GM23338 (cell line): ENCODE measurements around the gene NAE1. TPM values are rescaled to one million over a fixed set of nuclear protein-coding genes. Genes with fewer than 3 reads are reported as not detected.

Experiments used
- ATAC-seq: fragments of 200-7000 bp; cut with Tn5 transposase; 3 replicates; pipeline ENCODE4 v1.9.1; 2020
- DNase-seq: peaks from one replicate; pipeline ENCODE4 v3.0.0-alpha.2; 2015; ENCODE audit warnings: low spot score
- H2AFZ ChIP-seq: fragments of 200-600 bp; sonication (generic); 2 replicates; pipeline ENCODE4 v1.8.0; 2016; ENCODE audit warnings: antibody characterized with exemption, mild to moderate bottlenecking, moderate library complexity
- H3F3A ChIP-seq: fragments of 200-600 bp; sonication (generic); replicated peaks from 2 replicates; pipeline ENCODE4 v1.8.0; 2017; ENCODE audit warnings: antibody characterized with exemption, mixed run types, low read depth
- H3K27ac ChIP-seq: fragments of 200-600 bp; sonication (generic); 2 replicates; pipeline ENCODE4 v1.6.1; 2016; ENCODE audit warnings: low read depth
- H3K27me3 ChIP-seq: fragments of 200-600 bp; sonication (generic); 2 replicates; pipeline ENCODE4 v1.8.0; 2016; ENCODE audit warnings: mild to moderate bottlenecking, mixed run types, moderate library complexity; ENCODE audit not compliant: insufficient read depth
- H3K36me3 ChIP-seq: fragments of 200-600 bp; sonication (generic); 2 replicates; pipeline ENCODE4 v1.8.0; 2016; ENCODE audit warnings: mild to moderate bottlenecking; ENCODE audit not compliant: insufficient read depth
- H3K4me1 ChIP-seq: fragments of 200-600 bp; sonication (generic); 2 replicates; pipeline ENCODE4 v1.8.0; 2016; ENCODE audit warnings: mild to moderate bottlenecking, moderate library complexity; ENCODE audit not compliant: insufficient read depth
- H3K4me2 ChIP-seq: fragments of 200-600 bp; sonication (generic); 2 replicates; pipeline ENCODE4 v1.7.1; 2017; ENCODE audit warnings: mixed run types
- H3K4me3 ChIP-seq: fragments of 200-600 bp; sonication (generic); 2 replicates; pipeline ENCODE4 v1.6.1; 2016; ENCODE audit warnings: mixed run types
- H3K79me2 ChIP-seq: fragments of 200-600 bp; sonication (generic); replicated peaks from 2 replicates; pipeline ENCODE4 v1.8.0; 2017; ENCODE audit warnings: mild to moderate bottlenecking; ENCODE audit not compliant: insufficient read depth
- H3K9me2 ChIP-seq: fragments of 200-600 bp; sonication (generic); 2 replicates; pipeline ENCODE4 v1.8.0; 2017; ENCODE audit not compliant: insufficient read depth
- H4K20me1 ChIP-seq: fragments of 200-600 bp; sonication (generic); replicated peaks from 2 replicates; pipeline ENCODE4 v1.8.0; 2017; ENCODE audit warnings: mild to moderate bottlenecking; ENCODE audit not compliant: insufficient read depth
- H3K27ac Mint-ChIP-seq: 2 replicates; pipeline ENCODE4 v1.8.0; 2020; ENCODE audit warnings: inconsistent platforms, mild to moderate bottlenecking, moderate library complexity, mixed read lengths
- H3K27me3 Mint-ChIP-seq: 3 replicates; pipeline ENCODE4 v1.8.0; 2022; ENCODE audit warnings: low read depth, mild to moderate bottlenecking, moderate library complexity, mixed read lengths, inconsistent platforms; ENCODE audit not compliant: insufficient read depth, poor library complexity
- H3K36me3 Mint-ChIP-seq: 3 replicates; pipeline ENCODE4 v1.8.0; 2021; ENCODE audit warnings: low read depth, mild to moderate bottlenecking, inconsistent platforms, moderate library complexity, mixed read lengths
- H3K4me1 Mint-ChIP-seq: 3 replicates; pipeline ENCODE4 v1.8.0; 2020; ENCODE audit warnings: mild to moderate bottlenecking, inconsistent platforms, mixed read lengths
- H3K4me3 Mint-ChIP-seq: 3 replicates; pipeline ENCODE4 v1.8.0; 2021; ENCODE audit warnings: moderate library complexity, mild to moderate bottlenecking, inconsistent platforms, mixed read lengths
- H3K9me3 Mint-ChIP-seq: 3 replicates; pipeline ENCODE4 v1.8.0; 2020; ENCODE audit warnings: moderate library complexity, mild to moderate bottlenecking, inconsistent platforms, mixed read lengths
- ETS1 ChIP-seq: IDR thresholded peaks from 2 replicates; pipeline ENCODE4 v1.6.1; 2016; ENCODE audit warnings: antibody characterized with exemption
- EZH2 ChIP-seq: fragments of 200-600 bp; sonication (generic); IDR thresholded peaks from one replicate; pipeline ENCODE4 v1.8.0; 2017; ENCODE audit warnings: antibody characterized with exemption, mild to moderate bottlenecking, low read depth; ENCODE audit not compliant: unreplicated experiment
- EZH2phosphoT487 ChIP-seq: fragments of 200-600 bp; sonication (generic); IDR thresholded peaks from one replicate; pipeline ENCODE4 v1.8.1; 2018; ENCODE audit warnings: antibody characterized with exemption; ENCODE audit not compliant: unreplicated experiment
- NANOG ChIP-seq: IDR thresholded peaks from 2 replicates; pipeline ENCODE4 v1.6.1; 2016; ENCODE audit warnings: antibody characterized with exemption, borderline replicate concordance
- POLR2AphosphoS5 ChIP-seq: IDR thresholded peaks from 2 replicates; pipeline ENCODE4 v1.6.1; 2016; ENCODE audit warnings: antibody characterized with exemption, low read depth
- ZNF462 ChIP-seq: fragments of 250-450 bp; sonication (Bioruptor Pico); IDR thresholded peaks from 2 replicates; pipeline ENCODE4 v1.5.0; 2020; ENCODE audit warnings: mild to moderate bottlenecking, moderate library complexity
- polyA plus RNA-seq: library from polyadenylated mRNA; unstranded; fragments of >200 nt; fragmentation: Nextera tagmentation; extraction: Ambion mirVana; gene quantifications from 2 replicates; pipeline ENCODE4 v1.2.1, GENCODE V29; 2016
- total RNA-seq: library from RNA; depleted of rRNA; stranded (reverse); fragments of >200 nt; shearing (Covaris generic); gene quantifications from 2 replicates; pipeline ENCODE4 v1.2.3, GENCODE V29; 2014

NAE1 gene
- total and polyA plus RNA-seq, 2 experiments from 2014 or later, result 139 to 209 TPM

GRCh38 chr16:66869424-66869823, 38.6 kb upstream of the NAE1 start (continued):
- TF ChIP-seq ETS1 (no peak), EZH2phosphoT487 (no peak)

GRCh38 chr16:66863707-66864106, 32.9 kb upstream of the NAE1 start:
- no peak for ATAC-seq
- Mint-ChIP-seq H3K36me3 (no peaks in the 10 kb centered on the region), H3K4me1 (no peaks in the 10 kb centered on the region; the same call in 2 of the 3 replicates), H3K27ac (no peak overlapping the region), H3K9me3 (no peaks in the 10 kb centered on the region), H3K27me3 (peaks cover 4% of the 10 kb centered on the region), H3K4me3 (no peak overlapping the region)
- Histone ChIP-seq H3F3A (no peaks in the 10 kb centered on the region), H3K9me2 (no peaks in the 10 kb centered on the region), H3K36me3 (no peaks in the 10 kb centered on the region), H4K20me1 (no peaks in the 10 kb centered on the region), H2AFZ (no peak overlapping the region), H3K4me1 (no peaks in the 10 kb centered on the region), H3K27ac (no peak overlapping the region), H3K79me2 (no peaks in the 10 kb centered on the region), H3K27me3 (no peaks in the 10 kb centered on the region), H3K4me2 (no peak overlapping the region), H3K4me3 (no peak overlapping the region)
- no peak for DNase-seq
- TF ChIP-seq NANOG (no peak), ZNF462 (CRISPR knock-in tag) (no peak), POLR2AphosphoS5 (no peak), EZH2 (no peak)
